H1 (cell line): ENCODE data around the gene KLHL41. TPM values are rescaled to one million over a fixed set of nuclear protein-coding genes. Genes with fewer than 3 reads are reported as not detected.
"Not testable (repeated sequence)": the region's sequence is repeated elsewhere in the genome, so short reads cannot be mapped to it uniquely, and the experiment has no call there.

Source experiments
- CTCF ChIA-PET: fragments of 300-600 bp; sonication (Branson Sonifier 250); formaldehyde crosslinking; loops from one replicate; lab custom pipeline; 2021; ENCODE audit not compliant: partially characterized antibody; lab: Charles Lee
- POLR2A ChIA-PET: fragments of 300-600 bp; sonication (Branson Sonifier 250); formaldehyde crosslinking; loops from one replicate; lab custom pipeline; 2021; ENCODE audit warnings: inconsistent platforms; ENCODE audit not compliant: partially characterized antibody; lab: Charles Lee
- DNase-seq, 2 experiments: peaks; one replicate each; pipeline versions ENCODE4 v3.0.0 to v3.0.0-alpha.2; 2010 to 2022; ENCODE audit warnings: low spot score in 2 of 2, low read depth in 1 of 2, mixed read lengths in 1 of 2
- FAIRE-seq: peaks from 2 replicates; lab custom pipeline; 2011; peaks lifted over from hg19 to GRCh38; lab: Jason Lieb, UNC
- H2AFZ ChIP-seq: 2 replicates; pipeline ENCODE4 v1.8.1; 2012; ENCODE audit warnings: low read length, inconsistent platforms
- H2AK5ac ChIP-seq: 2 replicates; pipeline ENCODE4 v1.6.1; 2013; ENCODE audit warnings: low read depth, low read length
- H2BK120ac ChIP-seq: replicated peaks from 2 replicates; pipeline ENCODE3; 2013; ENCODE audit warnings: low read depth, low read length, inconsistent platforms
- H2BK12ac ChIP-seq: 2 replicates; pipeline ENCODE4 v1.6.1; 2013; ENCODE audit warnings: low read depth, low read length
- H2BK15ac ChIP-seq: 2 replicates; pipeline ENCODE4 v1.6.1; 2013; ENCODE audit warnings: low read length
- H2BK20ac ChIP-seq: 2 replicates; pipeline ENCODE4 v1.6.1; 2013; ENCODE audit warnings: low read length
- H2BK5ac ChIP-seq: 2 replicates; pipeline ENCODE4 v1.6.1; 2013; ENCODE audit warnings: low read depth, low read length
- H3K14ac ChIP-seq: 2 replicates; pipeline ENCODE4 v1.6.1; 2013; ENCODE audit warnings: inconsistent platforms; ENCODE audit not compliant: insufficient read length
- H3K18ac ChIP-seq: 2 replicates; pipeline ENCODE4 v1.6.1; 2013; ENCODE audit warnings: low read length; ENCODE audit errors: extremely low read depth
- H3K23ac ChIP-seq: 2 replicates; pipeline ENCODE4 v1.6.1; 2013; ENCODE audit warnings: inconsistent platforms; ENCODE audit not compliant: insufficient read length
- H3K23me2 ChIP-seq: 2 replicates; pipeline ENCODE4 v1.6.1; 2013; ENCODE audit warnings: low read depth, low read length
- H3K27ac ChIP-seq: 2 replicates; pipeline ENCODE4 v1.6.1; 2011; ENCODE audit warnings: low read depth, low read length, inconsistent platforms
- H3K27me3 ChIP-seq, 4 experiments: replicated peaks in 1 of 4; 1 replicate in 1 of 4; 2 replicates in 3 of 4; pipeline versions ENCODE4 v1.6.1 to v1.8.1; 2011 to 2013; ENCODE audit warnings: low read length in 3 of 4, mild to moderate bottlenecking in 3 of 4, inconsistent platforms in 2 of 4, mixed read lengths in 2 of 4, moderate library complexity in 1 of 4; ENCODE audit not compliant: control insufficient read depth in 3 of 4, insufficient read depth in 3 of 4; ENCODE audit errors: extremely low read depth in 1 of 4
- H3K36me3 ChIP-seq, 4 experiments: 2 replicates each; pipeline versions ENCODE4 v1.6.1 to v1.8.1; 2011 to 2013; ENCODE audit warnings: mild to moderate bottlenecking in 4 of 4, low read length in 3 of 4, moderate library complexity in 2 of 4, control low read depth in 1 of 4, inconsistent platforms in 1 of 4; ENCODE audit not compliant: insufficient read depth in 4 of 4, control insufficient read depth in 2 of 4
- H3K4ac ChIP-seq: replicated peaks from 2 replicates; pipeline ENCODE3; 2013; ENCODE audit warnings: low read length, low read depth, mixed read lengths, inconsistent platforms; ENCODE audit not compliant: insufficient read length
- H3K4me1 ChIP-seq, 4 experiments: replicated peaks in 1 of 4; 1 replicate in 1 of 4; 2 replicates in 3 of 4; pipeline versions ENCODE4 v1.6.1 to v1.8.1; 2011 to 2013; ENCODE audit warnings: low read length in 3 of 4, inconsistent platforms in 2 of 4, mixed read lengths in 1 of 4; ENCODE audit not compliant: insufficient read depth in 4 of 4, control insufficient read depth in 3 of 4
- H3K4me2 ChIP-seq, 2 experiments: 2 replicates each; pipeline versions ENCODE4 v1.6.1 to v1.8.1; 2011 to 2013; ENCODE audit warnings: low read depth in 2 of 2, low read length in 2 of 2, control low read depth in 1 of 2, inconsistent platforms in 1 of 2, mild to moderate bottlenecking in 1 of 2; ENCODE audit not compliant: insufficient read depth in 1 of 2
- H3K4me3 ChIP-seq, 4 experiments: fragments of 200-600, 300-600 bp in 1 of 4; sonication (generic), shearing (Covaris generic), sonication (Bioruptor Twin) in 1 of 4; 2 replicates each; pipeline versions ENCODE4 v1.5.1 to v1.8.1; 2011 to 2016; ENCODE audit warnings: low read length in 4 of 4, low read depth in 3 of 4, control low read depth in 2 of 4, inconsistent platforms in 2 of 4, mild to moderate bottlenecking in 2 of 4, mixed read lengths in 1 of 4, moderate library complexity in 1 of 4; ENCODE audit not compliant: insufficient read depth in 2 of 4; ENCODE audit errors: extremely low read depth in 1 of 4
- H3K56ac ChIP-seq: replicated peaks from 2 replicates; pipeline ENCODE3; 2013; ENCODE audit warnings: low read depth, mild to moderate bottlenecking, mixed read lengths, low read length, inconsistent platforms; ENCODE audit not compliant: insufficient read length
- H3K79me1 ChIP-seq: 2 replicates; pipeline ENCODE4 v1.6.1; 2013; ENCODE audit warnings: low read depth, low read length, control low read depth
- H3K79me2 ChIP-seq, 2 experiments: 2 replicates each; pipeline versions ENCODE4 v1.6.1 to v1.8.1; 2012 to 2013; ENCODE audit warnings: low read length in 2 of 2, mild to moderate bottlenecking in 2 of 2, inconsistent platforms in 1 of 2; ENCODE audit not compliant: insufficient read depth in 2 of 2, control insufficient read depth in 1 of 2
- H3K9ac ChIP-seq, 4 experiments: replicated peaks in 1 of 4; 1 replicate in 1 of 4; 2 replicates in 3 of 4; pipeline versions ENCODE4 v1.6.1 to v1.8.1; 2011 to 2013; ENCODE audit warnings: low read depth in 3 of 4, low read length in 3 of 4, control low read depth in 2 of 4, mild to moderate bottlenecking in 2 of 4, moderate library complexity in 2 of 4, inconsistent platforms in 1 of 4; ENCODE audit errors: extremely low read depth in 1 of 4
- H3K9me3 ChIP-seq, 2 experiments: 2 replicates each; pipeline versions ENCODE4 v1.6.1 to v1.8.1; 2012 to 2013; ENCODE audit warnings: mild to moderate bottlenecking in 2 of 2, moderate library complexity in 2 of 2, control low read depth in 1 of 2, inconsistent platforms in 1 of 2, low read depth in 1 of 2, low read length in 1 of 2, mixed read lengths in 1 of 2; ENCODE audit not compliant: insufficient read depth in 2 of 2
- H4K20me1 ChIP-seq, 2 experiments: replicated peaks in 1 of 2; 2 replicates each; pipeline versions ENCODE3 to v1.8.1; 2011 to 2013; ENCODE audit warnings: inconsistent platforms in 2 of 2, low read length in 2 of 2, mild to moderate bottlenecking in 1 of 2; ENCODE audit not compliant: insufficient read depth in 2 of 2, control insufficient read depth in 1 of 2
- H4K5ac ChIP-seq: 2 replicates; pipeline ENCODE4 v1.6.1; 2013; ENCODE audit warnings: low read length, low read depth, mixed read lengths, inconsistent platforms; ENCODE audit not compliant: insufficient read length
- H4K8ac ChIP-seq: 2 replicates; pipeline ENCODE4 v1.8.0; 2013; ENCODE audit warnings: mild to moderate bottlenecking, moderate library complexity, low read length, inconsistent platforms; ENCODE audit not compliant: insufficient read depth; ENCODE audit errors: extremely low read depth
- H4K91ac ChIP-seq: replicated peaks from 2 replicates; pipeline ENCODE3; 2013; ENCODE audit warnings: low read length, mixed read lengths, inconsistent platforms; ENCODE audit not compliant: insufficient read length
- WGBS, 2 experiments: shearing (Covaris generic) in 1 of 2; methylation state at CpG; one replicate each; pipeline versions ENCODE4 v1.1.6 to v1.1.7; 2013 to 2015; ENCODE audit warnings: low lambda C conversion rate in 2 of 2, mixed read lengths in 2 of 2, inconsistent platforms in 1 of 2, low coverage in 1 of 2, missing lambda C conversion rate in 1 of 2; ENCODE audit not compliant: insufficient replicate concordance in 2 of 2, insufficient coverage in 1 of 2, insufficient read length in 1 of 2; ENCODE audit errors: extremely low coverage in 1 of 2, missing lambda C conversion rate in 1 of 2; 5-methylcytosine and 5-hydroxymethylcytosine counted together
- polyA plus RNA-seq, 7 experiments: library from polyadenylated mRNA; depleted of rRNA in 3 of 7; stranded (reverse) in 5 of 7; unstranded in 2 of 7; fragments of >200 nt in 5 of 7; fragments of 200-250 nt in 2 of 7; gene quantifications; 1 replicate in 5 of 7; 2 replicates in 1 of 7; 4 replicates in 1 of 7; pipeline versions ENCODE4 v1.2.1 to v1.2.3, GENCODE V29; 2011 to 2013; ENCODE audit warnings: missing spikeins in 2 of 7, mixed read lengths in 2 of 7
- total RNA-seq: library from RNA; stranded (reverse); fragmentation: NEBNext Ultra II Directional; extraction: Animal tissue kit (Norgen Biotek cat#: 25700); gene quantifications from 2 replicates; pipeline ENCODE4 v1.2.1, GENCODE V29; 2021

The KLHL41 gene
- total and polyA plus RNA-seq, 2 of the 8 experiments (the other 6 are each of a cell fraction or from before 2014, with no cell fraction given): not detected

DNA sequence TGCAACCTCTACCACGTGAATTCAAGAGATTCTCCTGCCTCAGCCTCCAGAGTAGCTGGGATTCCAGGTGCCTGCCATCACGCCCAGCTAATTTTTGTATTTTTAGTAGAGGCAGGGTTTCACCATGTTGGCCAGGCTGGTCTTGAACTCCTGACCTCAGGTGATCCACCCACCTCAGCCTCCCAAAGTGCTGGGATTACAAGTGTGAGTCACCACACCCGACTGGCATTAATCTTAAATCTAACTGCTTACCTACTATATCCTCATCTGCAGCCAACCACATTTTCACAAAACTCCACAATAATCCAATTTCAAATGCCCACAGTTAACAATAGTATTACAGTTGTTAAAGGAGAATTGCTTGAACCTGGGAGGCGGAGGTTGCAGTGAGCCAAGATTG, 61.2 kb downstream of the KLHL41 start:
- H3K4me1 ChIP-seq, H4K5ac ChIP-seq, CTCF ChIA-PET, H2BK15ac ChIP-seq, H3K23ac ChIP-seq, H3K4me2 ChIP-seq, H3K9ac ChIP-seq, H2BK12ac ChIP-seq, H3K27me3 ChIP-seq, H4K91ac ChIP-seq, H3K18ac ChIP-seq, POLR2A ChIA-PET, H2AK5ac ChIP-seq, H4K8ac ChIP-seq, H2AFZ ChIP-seq, H2BK20ac ChIP-seq, H3K27ac ChIP-seq, DNase-seq, H2BK5ac ChIP-seq, H3K79me1 ChIP-seq, H3K23me2 ChIP-seq, H3K56ac ChIP-seq, H3K14ac ChIP-seq, H3K36me3 ChIP-seq, H2BK120ac ChIP-seq, H3K4ac ChIP-seq, H3K4me3 ChIP-seq, FAIRE-seq, H4K20me1 ChIP-seq, H3K9me3 ChIP-seq: not testable (repeated sequence)
- H3K79me2 ChIP-seq: peaks cover 0 to 39% of the 10 kb centered on the region in 2 experiments; a peak in 3 of 4 replicates
- WGBS, 2 experiments: 97% methylated on average over 4 of the region's 4 CpGs; no CpG with 5 or more reads in 1 of the 2 experiments
